ENCODE measurements around the gene RNF40.

RNF40 gene

DNA sequence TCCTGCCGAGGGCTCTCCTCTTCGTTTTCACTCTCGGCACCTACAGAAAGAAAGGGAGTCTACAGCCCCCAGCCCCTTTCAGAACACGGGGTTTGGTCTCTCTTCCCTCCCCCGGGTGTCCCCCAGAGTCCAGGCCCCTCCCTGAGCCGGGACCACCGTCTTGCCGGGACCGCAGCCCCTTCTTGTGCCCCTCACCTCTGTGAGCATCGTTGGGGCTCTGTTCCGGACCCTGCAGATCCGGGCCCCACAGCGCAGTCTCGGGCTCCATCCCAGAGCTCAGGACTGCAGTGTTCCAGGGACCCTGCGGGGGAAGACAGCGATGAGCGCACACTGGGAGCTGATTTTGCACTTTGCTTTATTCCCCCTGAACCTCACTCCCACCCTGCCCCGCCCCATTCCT, 22.1 kb downstream of the RNF40 start:
- peaks cover 17% of the 10 kb centered on the region for H3K4me1 ChIP-seq (ENCODE audit: insufficient read depth, low read length)
- no peaks in the 10 kb centered on the region for H3K27me3 ChIP-seq (ENCODE audit: insufficient read depth, low read length)
- H2AFZ ChIP-seq (ENCODE audit: low read depth, low read length), result no peak overlapping the region
- peaks cover 43% of the 10 kb centered on the region for H3K36me3 ChIP-seq (ENCODE audit: insufficient read depth, low read length)
- no peak overlapping the region for H3K4me3 ChIP-seq (ENCODE audit: low read length)
- H3K9me3 ChIP-seq (ENCODE audit: low read length), result no peaks in the 10 kb centered on the region

DNA sequence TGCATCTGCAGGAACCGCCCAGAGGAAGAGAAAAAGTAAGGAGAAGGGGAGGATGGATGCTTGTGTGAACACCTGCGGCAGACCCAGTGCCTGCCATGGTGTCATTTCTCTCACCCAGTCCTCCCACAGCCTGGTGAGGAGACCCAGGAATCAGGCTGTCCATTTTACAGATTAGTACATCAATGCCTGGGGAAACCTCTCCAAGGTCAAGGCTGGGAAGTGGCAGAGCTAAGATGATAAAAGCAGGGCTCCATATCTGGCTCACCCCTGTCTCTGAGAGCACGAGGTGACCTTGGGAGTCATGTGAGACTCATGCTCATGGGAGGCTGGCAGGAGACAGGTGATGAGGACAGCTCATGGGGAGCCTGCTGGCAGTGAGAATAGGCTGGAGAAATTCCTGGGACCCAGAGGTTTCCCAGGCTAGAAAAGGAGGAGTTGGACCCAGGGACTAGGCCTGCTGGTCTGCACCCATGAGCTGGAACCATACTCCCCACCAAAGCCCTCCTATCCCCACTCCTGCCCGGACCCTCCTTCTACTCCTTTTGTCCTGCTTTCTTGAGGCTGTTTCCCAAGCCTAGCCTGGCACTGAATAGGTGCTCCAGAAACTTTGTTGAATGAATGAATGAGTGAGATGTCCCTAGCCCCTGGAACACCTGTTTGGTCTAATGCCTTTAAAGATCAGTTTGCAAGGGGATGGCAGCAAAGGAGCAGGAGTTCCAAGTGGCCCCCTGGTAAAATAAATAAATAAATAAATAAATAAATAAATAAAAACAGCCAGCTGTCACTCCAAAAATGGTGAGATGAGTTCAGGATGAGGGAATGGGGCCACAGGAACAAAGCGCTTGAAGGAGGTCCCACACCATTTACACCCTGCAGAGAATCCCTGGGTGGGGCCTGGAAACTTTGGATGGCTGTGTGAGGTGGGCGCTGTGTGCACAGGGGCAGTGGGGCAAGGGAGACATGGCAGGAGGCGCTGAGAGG, 23.3 kb downstream of the RNF40 start:
- Histone ChIP-seq H3K9me3 (ENCODE audit: low read length) (no peaks in the 10 kb centered on the region), H3K4me1 (ENCODE audit: insufficient read depth, low read length) (peaks cover 17% of the 10 kb centered on the region), H3K4me3 (ENCODE audit: low read length) (peak overlapping the region; percentile 95), H3K36me3 (ENCODE audit: insufficient read depth, low read length) (peaks cover 36% of the 10 kb centered on the region), H2AFZ (ENCODE audit: low read depth, low read length) (no peak overlapping the region), H3K27me3 (ENCODE audit: insufficient read depth, low read length) (no peaks in the 10 kb centered on the region)

DNA sequence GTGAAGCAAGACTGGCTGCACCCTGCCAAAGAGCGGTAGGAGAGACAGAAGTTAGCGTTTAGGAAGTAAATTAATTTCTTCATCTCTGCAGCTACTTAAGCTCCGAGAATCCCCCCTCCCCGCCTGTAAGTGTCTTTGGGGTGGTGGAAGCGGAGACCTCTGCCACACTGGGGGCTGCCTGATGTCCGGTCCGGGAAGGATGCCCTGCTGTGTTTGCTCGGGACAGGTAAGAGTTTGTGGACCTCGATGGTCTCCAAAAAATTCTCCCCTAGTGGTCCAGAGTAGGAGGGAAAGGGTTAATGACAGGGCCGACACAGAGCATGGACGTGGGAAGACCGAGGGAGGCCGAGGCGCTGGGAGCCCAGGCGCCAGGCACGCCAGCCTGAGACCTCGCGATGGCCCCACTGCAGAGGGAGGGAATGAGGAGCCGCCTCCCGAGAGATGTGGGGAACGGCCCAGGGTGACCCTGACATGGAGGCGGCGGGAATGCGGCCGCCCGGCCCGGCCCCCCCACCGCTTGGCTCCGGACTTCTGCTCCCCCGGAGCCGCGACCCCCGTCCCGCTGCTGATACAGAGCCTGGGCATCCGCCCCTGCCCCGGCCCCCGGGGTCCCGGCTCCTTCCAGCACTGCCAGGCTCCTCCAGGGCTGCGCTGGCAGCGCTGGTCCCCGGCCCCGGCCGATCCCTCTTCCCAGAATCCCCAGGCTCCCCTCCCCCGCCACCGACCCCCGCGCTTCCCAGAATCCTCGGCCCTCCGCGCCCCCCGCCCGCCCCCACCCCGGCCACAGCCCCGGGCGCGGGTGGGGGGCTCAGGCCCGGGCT, 24.2 kb downstream of the RNF40 start:
- H3K4me1 ChIP-seq (ENCODE audit: insufficient read depth, low read length), result peaks cover 17% of the 10 kb centered on the region
- no peaks in the 10 kb centered on the region for H3K9me3 ChIP-seq (ENCODE audit: low read length)
- H3K36me3 ChIP-seq (ENCODE audit: insufficient read depth, low read length), result peaks cover 33% of the 10 kb centered on the region
- peak overlapping the region; percentile 95 for H3K4me3 ChIP-seq (ENCODE audit: low read length)
- H3K27me3 ChIP-seq (ENCODE audit: insufficient read depth, low read length), result no peaks in the 10 kb centered on the region
- H2AFZ ChIP-seq (ENCODE audit: low read depth, low read length), result no peak overlapping the region

DNA sequence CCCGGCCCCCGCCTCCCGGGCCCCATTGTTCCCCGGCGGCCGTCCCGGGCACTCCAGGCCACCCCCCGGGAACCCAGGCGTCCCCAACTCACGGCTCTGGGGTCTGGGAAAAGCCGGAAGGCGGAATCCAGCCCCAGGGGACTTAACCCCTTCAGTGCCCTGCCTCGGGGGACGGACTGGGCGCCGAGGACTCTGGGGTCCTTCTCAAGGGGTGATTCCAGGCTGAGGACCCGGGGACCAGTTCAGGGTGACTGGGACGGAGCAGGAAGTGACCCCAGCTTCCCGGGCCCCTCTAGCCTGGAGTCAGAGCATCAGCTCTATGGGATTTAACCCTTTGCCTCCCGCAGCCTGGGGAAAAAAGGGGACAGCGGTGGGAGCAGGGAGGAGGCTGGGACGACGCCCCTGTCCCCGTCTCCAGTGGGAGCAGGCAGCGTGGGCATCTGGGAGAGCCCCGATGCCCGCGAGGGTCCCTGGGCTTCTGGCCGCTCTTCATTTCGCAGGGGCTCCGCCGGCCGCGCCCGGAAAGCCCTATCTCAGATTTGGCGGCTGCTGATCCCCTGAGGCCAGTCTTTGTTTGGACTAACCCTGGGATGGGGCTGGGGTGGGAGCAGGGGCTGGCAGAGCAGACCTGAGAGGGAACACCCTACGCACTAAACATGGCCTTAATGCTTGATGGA, 25.0 kb downstream of the RNF40 start, which contains the start of gene ZNF629:
ZNF629 (minus strand) TSS at position 270 of the 677 bp plus-strand sequence. CDS start 2,723 bp downstream, outside the sequence.
- Histone ChIP-seq H3K9me3 (ENCODE audit: low read length) (no peaks in the 10 kb centered on the region), H2AFZ (ENCODE audit: low read depth, low read length) (peak within 1 kb of the TSS; percentile 86), H3K4me3 (ENCODE audit: low read length) (peak within 1 kb of the TSS; percentile 95), H3K4me1 (ENCODE audit: insufficient read depth, low read length) (peaks cover 17% of the 10 kb centered on the region), H3K27me3 (ENCODE audit: insufficient read depth, low read length) (no peaks in the 10 kb centered on the region), H3K36me3 (ENCODE audit: insufficient read depth, low read length) (peaks cover 26% of the 10 kb centered on the region)

DNA sequence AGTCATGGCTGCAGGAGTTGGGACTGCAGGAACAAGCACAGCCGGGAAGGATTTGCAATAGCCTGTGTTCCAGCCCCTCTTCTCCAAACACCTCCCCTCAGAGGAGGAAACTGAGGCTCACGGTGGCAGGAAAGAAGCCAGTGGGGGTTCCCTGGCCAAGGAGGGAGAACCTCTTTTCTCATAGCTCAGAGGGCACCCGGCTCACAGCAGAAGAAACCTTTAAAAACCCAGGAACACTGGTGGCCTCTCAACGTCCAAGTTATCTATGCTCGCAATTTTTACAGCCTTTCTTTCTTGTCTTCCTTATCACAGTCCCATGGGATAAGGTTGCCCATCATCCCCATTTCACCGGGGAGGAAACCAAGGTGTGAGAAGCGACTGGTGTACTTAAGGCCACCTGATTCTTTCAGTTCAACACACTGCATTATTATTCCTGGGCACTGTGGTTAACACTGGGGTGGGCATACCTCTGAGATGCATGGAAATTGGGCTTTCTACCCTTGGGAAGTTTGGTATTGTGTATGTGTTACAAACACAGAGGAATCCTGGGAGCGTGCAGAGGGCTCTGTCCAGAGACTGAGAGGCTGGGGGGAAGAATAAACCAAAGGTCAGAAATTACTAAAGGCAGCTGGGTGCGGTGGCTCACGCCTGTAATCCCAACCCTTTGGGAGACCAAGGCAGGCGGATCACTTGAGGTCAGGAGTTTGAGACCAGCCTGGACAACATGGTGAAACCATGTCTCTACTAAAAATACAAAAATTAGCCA, 25.7 kb downstream of the RNF40 start:
- peak overlapping the region; percentile 95 for H3K4me3 ChIP-seq (ENCODE audit: low read length)
- no peaks in the 10 kb centered on the region for H3K9me3 ChIP-seq (ENCODE audit: low read length)
- H3K36me3 ChIP-seq (ENCODE audit: insufficient read depth, low read length), result peaks cover 18% of the 10 kb centered on the region
- H2AFZ ChIP-seq (ENCODE audit: low read depth, low read length), result peak overlapping the region; percentile 86
- peaks cover 17% of the 10 kb centered on the region for H3K4me1 ChIP-seq (ENCODE audit: insufficient read depth, low read length)
- H3K27me3 ChIP-seq (ENCODE audit: insufficient read depth, low read length), result no peaks in the 10 kb centered on the region

DNA sequence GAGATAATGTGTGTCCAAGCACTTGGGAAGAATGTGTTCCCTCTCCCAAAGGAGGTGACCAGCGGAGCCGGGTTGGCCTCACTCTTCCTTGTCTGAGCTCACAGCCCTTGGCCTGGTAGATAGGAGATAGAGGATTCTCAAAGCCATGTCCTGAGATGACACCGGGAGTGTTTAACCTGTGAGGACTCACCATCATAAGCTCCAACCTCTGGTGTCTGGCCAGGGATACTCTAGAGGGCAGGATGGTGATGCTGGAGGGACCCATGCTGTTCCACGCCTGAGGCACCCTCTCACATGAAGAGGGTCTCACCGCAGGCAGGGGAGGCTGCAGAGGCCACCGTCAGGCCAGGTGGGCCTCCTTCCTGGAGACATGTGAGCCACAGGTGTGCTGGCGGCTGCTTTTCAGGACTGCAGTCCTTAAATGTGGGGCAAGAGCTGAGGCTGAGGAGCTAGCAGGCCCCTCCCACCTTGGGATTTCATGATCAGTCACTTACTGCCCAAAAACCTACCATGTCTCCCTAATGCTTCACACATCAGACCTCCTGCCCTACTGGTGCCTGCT, 31.5 kb downstream of the RNF40 start:
- Histone ChIP-seq H3K36me3 (ENCODE audit: insufficient read depth, low read length) (no peaks in the 10 kb centered on the region), H3K27me3 (ENCODE audit: insufficient read depth, low read length) (peaks cover 6% of the 10 kb centered on the region), H2AFZ (ENCODE audit: low read depth, low read length) (no peak overlapping the region), H3K9me3 (ENCODE audit: low read length) (no peaks in the 10 kb centered on the region), H3K4me3 (ENCODE audit: low read length) (no peak overlapping the region), H3K4me1 (ENCODE audit: insufficient read depth, low read length) (no peaks in the 10 kb centered on the region)

DNA sequence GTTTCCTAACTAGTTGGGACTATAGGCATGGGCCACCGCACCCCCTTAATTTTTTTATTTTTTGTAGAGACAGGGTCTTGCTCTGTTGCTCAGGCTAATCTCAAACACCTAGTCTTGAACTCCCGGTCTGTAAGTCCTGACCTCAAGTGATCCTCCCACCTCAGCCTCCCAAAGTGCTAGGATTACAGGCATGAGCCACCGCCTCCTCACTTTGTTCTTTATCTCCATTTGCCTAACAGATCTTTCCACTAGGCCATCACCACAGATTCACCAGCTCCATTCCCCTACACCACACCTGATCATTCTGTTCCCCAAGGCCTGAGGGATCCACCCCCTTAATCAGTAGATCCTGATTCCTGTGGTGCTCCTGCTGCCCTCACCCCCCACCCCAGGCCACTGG, 32.5 kb downstream of the RNF40 start:
- Histone ChIP-seq H3K36me3 (ENCODE audit: insufficient read depth, low read length) (no peaks in the 10 kb centered on the region), H3K4me3 (ENCODE audit: low read length) (no peak overlapping the region)

DNA sequence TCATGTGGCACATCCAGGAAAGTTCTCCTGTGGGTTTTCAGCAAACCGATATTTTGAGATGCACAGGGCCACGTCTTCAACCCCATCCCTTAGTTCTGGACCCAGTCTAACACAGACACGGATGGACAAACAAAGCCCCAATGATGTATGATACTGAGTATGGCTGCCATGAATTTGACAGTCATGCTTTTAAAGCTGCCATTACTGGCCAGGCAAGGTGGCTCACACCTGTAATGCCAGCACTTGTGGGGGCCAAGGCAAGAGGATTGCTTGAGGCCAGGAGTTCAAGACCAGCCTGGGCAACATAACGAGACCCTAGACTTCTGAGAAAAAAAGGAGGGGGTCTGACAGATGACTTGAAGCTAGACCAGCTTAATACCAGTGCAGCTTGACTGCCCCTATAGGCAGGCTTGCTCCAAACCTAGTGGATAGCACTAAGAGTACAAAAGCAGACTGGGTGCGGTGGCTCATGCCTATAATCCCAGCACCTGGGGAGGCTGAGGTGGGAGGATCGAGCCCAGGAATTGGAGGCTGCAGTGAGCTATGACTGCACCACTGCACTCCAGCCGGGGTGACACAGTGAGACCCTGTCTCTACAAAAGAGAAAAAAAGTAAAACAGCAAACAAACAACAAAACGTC, 35.7 kb downstream of the RNF40 start:
- H2AFZ ChIP-seq (ENCODE audit: low read depth, low read length), result no peak overlapping the region
- peaks cover 6% of the 10 kb centered on the region for H3K27me3 ChIP-seq (ENCODE audit: insufficient read depth, low read length)
- H3K4me3 ChIP-seq (ENCODE audit: low read length), result no peak overlapping the region
- no peaks in the 10 kb centered on the region for H3K9me3 ChIP-seq (ENCODE audit: low read length)
- H3K4me1 ChIP-seq (ENCODE audit: insufficient read depth, low read length), result no peaks in the 10 kb centered on the region
- no peaks in the 10 kb centered on the region for H3K36me3 ChIP-seq (ENCODE audit: insufficient read depth, low read length)

More for the DNA sequence above, 32.5 kb downstream of the RNF40 start:
- peaks cover 6% of the 10 kb centered on the region for H3K27me3 ChIP-seq (ENCODE audit: insufficient read depth, low read length)
- no peaks in the 10 kb centered on the region for H3K9me3 ChIP-seq (ENCODE audit: low read length)
- H2AFZ ChIP-seq (ENCODE audit: low read depth, low read length), result no peak overlapping the region
- no peaks in the 10 kb centered on the region for H3K4me1 ChIP-seq (ENCODE audit: insufficient read depth, low read length)

DNA sequence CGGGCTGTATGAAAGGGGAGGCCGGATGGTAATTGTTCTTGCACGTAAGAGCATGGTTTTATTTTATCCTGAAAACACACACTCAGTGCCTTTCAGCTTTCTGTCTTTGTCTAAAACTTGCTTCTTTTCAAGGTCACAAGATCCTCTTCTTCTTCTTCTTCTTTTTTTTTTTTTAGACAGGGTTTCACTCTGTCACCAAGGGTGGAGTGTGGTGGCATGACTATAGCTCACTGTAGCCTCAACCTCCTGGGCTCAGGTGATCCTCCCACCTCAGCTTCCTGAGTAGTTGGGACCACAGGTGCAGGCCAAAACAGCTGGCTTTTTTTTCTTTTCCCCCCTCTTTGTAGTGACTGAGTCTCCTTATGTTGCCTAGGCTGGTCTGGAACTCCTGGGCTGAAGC, 40.8 kb downstream of the RNF40 start:
- Histone ChIP-seq H3K4me1 (ENCODE audit: insufficient read depth, low read length) (peaks cover 10% of the 10 kb centered on the region), H3K36me3 (ENCODE audit: insufficient read depth, low read length) (no peaks in the 10 kb centered on the region), H3K4me3 (ENCODE audit: low read length) (no peak overlapping the region), H2AFZ (ENCODE audit: low read depth, low read length) (peak overlapping the region; percentile 76), H3K27me3 (ENCODE audit: insufficient read depth, low read length) (no peaks in the 10 kb centered on the region), H3K9me3 (ENCODE audit: low read length) (no peaks in the 10 kb centered on the region)

DNA sequence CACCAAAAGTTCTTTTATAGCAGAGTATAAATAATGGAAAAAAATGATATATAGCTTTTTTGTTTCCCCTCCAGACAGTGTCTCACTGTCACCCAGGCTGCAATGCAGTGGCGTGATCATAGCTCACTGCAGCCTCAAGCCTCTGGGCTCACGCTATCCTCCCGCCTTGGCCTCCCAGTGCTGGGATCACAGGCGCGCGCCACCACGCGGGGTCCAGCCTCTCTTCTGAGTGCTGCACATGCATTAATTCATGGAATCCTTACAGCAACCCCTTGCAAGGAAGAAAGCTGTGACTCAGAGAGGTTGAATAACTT, 42.9 kb downstream of the RNF40 start:
- peaks cover 10% of the 10 kb centered on the region for H3K4me1 ChIP-seq (ENCODE audit: insufficient read depth, low read length)
- no peaks in the 10 kb centered on the region for H3K27me3 ChIP-seq (ENCODE audit: insufficient read depth, low read length)
- peak overlapping the region; percentile 67 for H3K4me3 ChIP-seq (ENCODE audit: low read length)
- H2AFZ ChIP-seq (ENCODE audit: low read depth, low read length), result peak overlapping the region; percentile 27
- no peaks in the 10 kb centered on the region for H3K9me3 ChIP-seq (ENCODE audit: low read length)
- H3K36me3 ChIP-seq (ENCODE audit: insufficient read depth, low read length), result no peaks in the 10 kb centered on the region

DNA sequence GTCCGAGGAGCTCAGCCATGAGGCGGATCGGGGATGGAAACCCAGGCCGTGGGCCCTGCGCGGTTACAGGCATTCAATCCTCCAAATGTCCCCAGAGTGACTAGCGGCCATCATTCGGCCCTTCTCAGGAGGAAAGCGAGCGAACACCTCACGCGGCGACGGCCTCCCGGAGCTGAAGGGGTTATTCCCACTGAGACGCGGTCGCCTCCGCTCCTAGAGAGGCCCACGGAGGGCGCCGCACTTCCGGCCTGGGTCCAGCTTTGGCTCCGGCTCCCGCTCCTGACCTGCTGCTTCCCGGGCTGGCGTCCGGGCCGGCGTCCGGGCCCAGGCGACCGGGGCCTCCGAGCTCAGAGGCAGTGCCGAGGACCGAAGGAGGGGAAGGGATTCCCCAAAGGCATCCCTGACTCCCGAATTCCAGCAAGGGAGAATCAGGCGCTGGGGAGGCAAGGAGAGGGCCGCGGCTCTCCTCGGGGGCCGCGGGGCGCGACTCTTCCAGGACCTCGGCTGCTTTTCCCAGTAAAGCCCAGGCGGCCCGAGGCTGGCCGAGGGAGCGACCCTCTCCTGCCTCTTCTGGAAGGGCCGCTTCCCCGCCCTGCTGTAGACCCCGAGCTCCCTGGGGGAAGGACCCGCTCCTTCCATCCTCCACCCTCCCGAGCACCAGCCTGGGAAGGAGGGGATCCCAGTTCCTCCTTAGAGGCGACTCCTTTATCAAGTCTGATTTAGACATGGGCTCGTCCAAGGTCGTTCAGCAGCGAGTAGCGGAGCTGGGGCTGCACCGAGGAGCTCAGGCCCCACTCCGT, 43.4 kb downstream of the RNF40 start:
- Histone ChIP-seq H2AFZ (ENCODE audit: low read depth, low read length) (peak overlapping the region; percentile 27), H3K4me1 (ENCODE audit: insufficient read depth, low read length) (peaks cover 10% of the 10 kb centered on the region), H3K36me3 (ENCODE audit: insufficient read depth, low read length) (no peaks in the 10 kb centered on the region), H3K27me3 (ENCODE audit: insufficient read depth, low read length) (no peaks in the 10 kb centered on the region), H3K9me3 (ENCODE audit: low read length) (no peaks in the 10 kb centered on the region), H3K4me3 (ENCODE audit: low read length) (peak overlapping the region; percentile 67)
